HG03342 (cell line): ENCODE data around the gene COP1.
"Not testable (repeated sequence)": the region's sequence is repeated elsewhere in the genome, so short reads cannot be mapped to it uniquely, and the experiment has no call there.

Experiments used
- ATAC-seq: cut with Tn5 transposase; IDR thresholded peaks from one replicate; pipeline ENCODE4 v1.9.1; 2021; ENCODE audit warnings: mild to moderate bottlenecking, moderate library complexity; ENCODE audit not compliant: unreplicated experiment

Gene COP1

GRCh38 chr1:176206961-176207902 is at the start of gene COP1:
Gene COP1, minus strand, starts transcription at chr1:176207286. Its CDS starts 308 bp downstream, at chr1:176206978.
- peak; percentile 79 for ATAC-seq

DNA sequence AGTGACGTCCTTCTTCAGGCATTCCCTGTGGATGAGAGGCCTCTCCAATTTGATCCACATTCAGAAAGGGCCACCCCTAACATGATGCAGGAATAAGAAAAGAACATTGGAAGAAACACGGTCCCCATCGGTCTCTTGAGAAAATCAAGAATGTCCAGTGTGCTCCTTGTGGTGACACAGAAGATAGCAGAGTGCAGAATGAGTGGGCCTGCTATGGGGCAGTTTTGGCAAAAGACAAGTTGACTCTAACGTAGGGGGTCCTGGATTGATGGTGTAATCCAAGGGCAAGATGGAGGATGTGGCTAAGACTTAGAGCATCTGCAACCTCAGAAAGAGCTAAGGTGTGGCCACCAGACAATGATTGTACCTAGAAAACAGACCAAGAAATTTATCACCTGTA is 45.1 kb upstream of the COP1 start:
- no peak for ATAC-seq

DNA sequence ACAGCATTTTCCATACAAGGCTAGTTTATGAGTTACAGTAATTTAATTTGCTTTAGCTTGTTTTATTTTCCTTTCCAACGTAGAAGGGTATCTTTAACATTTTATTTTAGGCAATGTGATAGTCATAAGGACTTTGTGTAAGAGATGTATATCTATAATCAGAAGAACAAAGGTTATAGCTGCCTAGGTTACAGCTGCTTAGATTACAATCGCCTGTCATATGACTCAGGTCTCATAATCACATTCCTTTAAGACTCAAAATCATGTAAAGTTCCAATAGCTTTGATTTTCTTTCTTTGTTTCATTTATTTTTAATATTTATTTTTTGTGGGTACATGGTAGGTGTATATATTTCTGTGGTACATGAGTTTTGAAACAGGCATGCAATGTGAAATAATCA is 37.8 kb upstream of the COP1 start:
- ATAC-seq: no peak

- ATAC-seq: no peak
These were observed 36.7 kb upstream of the COP1 start for GRCh38 chr1:176243746-176244145.

GRCh38 chr1:176241385-176242015 is 34.4 kb upstream of the COP1 start:
- no peak for ATAC-seq

DNA sequence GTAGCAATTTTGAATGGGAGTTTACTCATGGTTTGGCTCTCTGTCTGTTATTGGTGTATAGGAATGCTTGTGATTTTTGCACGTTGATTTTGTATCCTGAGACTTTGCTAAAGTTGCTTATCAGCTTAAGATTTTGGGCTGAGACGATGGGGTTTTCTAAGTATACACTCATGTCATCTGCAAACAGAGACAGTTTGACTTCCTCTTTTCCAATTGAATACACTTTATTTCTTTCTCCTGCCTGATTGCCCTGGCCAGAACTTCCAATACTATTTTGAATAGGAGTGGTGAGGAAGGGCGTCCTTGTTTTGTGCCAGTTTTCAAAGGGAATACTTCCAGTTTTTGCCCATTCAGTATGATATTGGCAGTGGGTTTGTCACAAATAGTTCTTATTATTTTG is 26.6 kb upstream of the COP1 start:
- not testable (repeated sequence) for ATAC-seq

DNA sequence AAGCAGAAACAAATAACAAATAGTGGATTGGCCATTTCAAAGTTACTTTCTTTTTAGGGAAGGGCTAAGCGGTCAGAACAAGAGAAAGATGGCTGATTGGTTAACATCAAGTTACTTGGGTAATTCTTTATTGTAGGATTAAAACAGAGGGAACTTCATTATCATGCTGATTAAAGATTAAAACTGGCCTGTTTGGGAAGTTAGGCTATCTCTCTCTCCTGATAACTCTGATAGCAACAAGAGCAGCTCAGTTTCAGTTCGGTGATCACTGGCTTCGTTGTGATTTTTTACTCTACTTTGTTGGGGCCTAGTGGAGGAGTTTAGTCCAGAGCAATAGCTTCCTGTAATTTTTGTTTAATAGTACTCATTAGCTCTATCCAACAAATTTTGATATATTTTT is 20.5 kb upstream of the COP1 start:
- no peak for ATAC-seq

DNA sequence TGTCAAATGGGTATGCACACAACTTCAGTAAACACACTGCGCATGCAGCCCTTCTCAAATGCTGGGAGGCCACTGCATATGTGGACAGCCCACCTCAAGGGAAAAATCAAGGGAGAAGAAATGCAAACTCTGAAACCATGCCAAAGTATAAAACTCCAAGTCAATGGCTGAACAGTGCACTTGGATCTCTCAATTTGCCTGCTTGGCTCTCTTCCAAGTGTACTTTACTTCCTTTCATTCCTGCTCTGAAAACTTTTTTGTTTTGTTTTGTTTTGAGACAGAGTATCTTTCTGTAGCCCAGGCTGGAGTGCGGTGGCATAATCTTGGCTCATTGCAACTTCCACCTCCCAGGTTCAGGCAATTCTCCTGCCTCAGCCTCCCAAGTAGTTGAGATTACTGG is 18.8 kb upstream of the COP1 start:
- no peak for ATAC-seq

- no peak for ATAC-seq
These were observed 18.4 kb upstream of the COP1 start for GRCh38 chr1:176225479-176225875.

GRCh38 chr1:176222196-176222595 is 15.1 kb upstream of the COP1 start:
- ATAC-seq: no peak

DNA sequence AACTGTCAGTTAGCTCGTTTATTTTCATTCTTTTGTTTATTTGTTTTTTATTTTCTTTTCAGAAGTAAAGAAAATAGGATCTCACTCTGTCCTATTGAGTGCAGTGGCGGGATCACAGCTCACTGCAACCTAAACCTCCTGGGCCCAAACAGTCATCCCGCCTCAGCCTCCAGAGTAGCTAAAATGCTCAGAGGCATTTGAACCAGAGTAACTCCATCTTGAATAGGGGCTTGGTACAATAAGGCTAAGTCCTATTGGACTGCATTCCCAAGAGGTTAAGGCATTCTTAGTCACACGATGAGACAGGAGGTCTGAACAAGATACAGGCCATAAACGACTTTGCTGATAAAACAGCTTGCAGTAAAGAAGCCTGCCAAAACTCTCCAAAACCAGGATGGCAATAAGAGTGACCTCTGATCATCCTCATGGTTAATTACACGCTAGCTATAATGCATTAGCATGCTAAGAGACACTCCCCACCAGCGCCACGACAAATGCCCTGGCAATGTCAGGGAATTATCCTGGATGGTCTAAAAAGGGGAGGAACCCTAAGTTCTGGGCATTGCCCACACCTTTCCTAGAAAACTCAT is 13.1 kb upstream of the COP1 start:
- no peak for ATAC-seq

DNA sequence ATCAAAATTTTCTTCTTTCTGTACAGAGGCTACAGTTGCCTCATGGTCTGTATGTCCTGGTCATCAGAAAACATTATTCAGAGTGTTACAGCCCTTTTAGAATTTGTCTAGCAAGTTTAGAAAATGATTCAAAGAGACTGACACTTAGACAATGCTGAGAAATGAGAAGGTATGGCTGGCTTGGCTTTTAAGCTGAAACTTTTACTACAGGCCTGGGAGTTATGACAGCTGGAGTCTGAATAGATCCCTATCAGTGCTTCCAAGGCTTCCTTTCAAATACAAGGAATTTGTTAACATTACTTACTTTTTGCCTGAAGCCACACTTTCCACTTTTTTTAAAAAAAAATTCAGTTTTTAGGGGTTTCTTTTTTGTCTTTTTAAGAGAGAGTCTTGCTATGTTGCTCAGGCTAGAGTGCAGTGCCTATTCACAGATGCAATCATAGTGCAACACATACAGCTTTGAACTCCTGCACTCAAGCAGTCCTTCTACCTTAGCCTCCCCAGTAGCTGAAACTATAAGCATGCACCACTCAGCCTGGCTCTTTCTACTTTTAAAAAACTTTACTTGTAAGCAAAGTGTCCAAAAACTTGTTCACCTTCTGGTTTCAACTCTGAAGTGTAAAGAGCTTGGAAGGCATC is 10.5 kb upstream of the COP1 start:
- ATAC-seq: no peak

DNA sequence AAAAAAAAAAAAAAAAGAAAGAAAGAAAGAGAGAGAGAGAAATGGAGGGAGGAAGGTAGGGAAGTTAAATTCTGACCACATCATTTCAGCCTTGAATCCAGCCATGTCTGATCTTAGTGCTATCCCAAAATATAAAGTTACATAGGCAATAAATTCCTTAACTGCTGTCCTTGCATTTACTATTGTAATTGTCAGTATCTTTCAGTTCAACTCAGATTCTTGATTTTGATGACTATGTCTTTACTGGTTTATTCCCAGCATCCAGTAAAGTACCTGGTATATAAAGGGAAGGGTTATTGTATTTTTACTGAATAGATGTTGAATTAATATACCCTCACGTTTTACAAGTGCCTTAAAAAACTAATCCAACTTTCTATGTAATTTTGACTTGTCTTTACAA is 8.9 kb upstream of the COP1 start:
- ATAC-seq: no peak

GRCh38 chr1:176211396-176212165 is 4.5 kb upstream of the COP1 start:
- no peak for ATAC-seq

DNA sequence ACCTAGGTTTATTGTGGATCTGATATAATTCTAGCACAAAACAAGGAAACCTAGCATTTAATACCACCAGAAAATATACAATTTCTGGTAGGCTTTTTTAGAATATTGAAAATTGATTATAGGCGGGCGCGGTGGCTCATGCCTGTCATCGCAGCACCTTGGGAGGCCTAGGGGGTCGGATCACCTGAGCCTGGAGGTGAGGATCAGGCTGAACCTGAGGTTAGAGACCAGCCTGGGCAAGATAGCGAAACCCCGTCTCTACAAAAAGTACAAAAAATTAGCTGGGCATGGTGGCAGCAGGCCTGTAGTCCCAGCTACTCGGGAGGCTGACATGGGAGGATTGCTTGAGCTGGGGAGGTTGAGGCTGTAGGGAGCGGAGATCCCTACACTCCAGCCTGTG is 948 bp upstream of the COP1 start:
- no peak for ATAC-seq

- peak; percentile 18 for ATAC-seq
These were observed 803 bp downstream of the COP1 start for GRCh38 chr1:176206006-176206960.

GRCh38 chr1:176205332-176205914 is 1.7 kb downstream of the COP1 start:
- ATAC-seq: no peak

- ATAC-seq: not testable (repeated sequence)
These were observed 2.4 kb downstream of the COP1 start for GRCh38 chr1:176204655-176205054.

DNA sequence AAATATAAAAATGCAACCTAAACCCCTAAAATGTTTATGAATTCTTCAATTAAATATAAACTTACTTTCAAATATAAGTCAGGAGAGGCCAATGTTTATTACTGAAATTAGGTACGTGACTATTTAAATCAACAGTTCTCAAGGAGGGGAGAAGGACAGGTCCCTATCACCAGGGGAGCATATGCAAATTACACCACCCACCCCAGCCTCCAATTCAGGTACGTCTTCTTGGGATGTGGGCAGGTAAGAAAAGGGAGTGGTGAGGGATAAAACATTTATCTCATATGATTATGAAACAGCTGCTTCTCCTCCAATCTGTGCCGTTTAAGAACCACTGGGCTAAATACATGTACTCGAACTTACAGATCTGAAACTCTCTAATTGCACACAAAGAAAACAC is 3.4 kb downstream of the COP1 start:
- ATAC-seq: no peak
